GM18526 (cell line): ENCODE data around the gene RNASE11.

Experiments used
- POLR2A ChIP-seq: IDR thresholded peaks from 3 replicates; pipeline ENCODE4 v1.6.1; 2011; ENCODE audit not compliant: insufficient read length; ENCODE audit errors: extremely low read depth

RNASE11 gene

GRCh38 chr14:20587489-20588154, at the start of gene RNASE11:
Gene RNASE11, minus strand, starts transcription at chr14:20588001.
- TF ChIP-seq POLR2A, result no peak

GRCh38 chr14:20632831-20633691, 45.3 kb upstream of the RNASE11 start:
- no peak for TF ChIP-seq POLR2A

- TF ChIP-seq POLR2A, result no peak
These were observed 44.6 kb upstream of the RNASE11 start for GRCh38 chr14:20632448-20632830.

- TF ChIP-seq POLR2A, result no peak
These were observed 44.1 kb upstream of the RNASE11 start for GRCh38 chr14:20631880-20632389.

GRCh38 chr14:20631023-20631879, 43.5 kb upstream of the RNASE11 start:
- TF ChIP-seq POLR2A, result no peak

GRCh38 chr14:20630340-20631022, 42.7 kb upstream of the RNASE11 start:
- no peak for TF ChIP-seq POLR2A

GRCh38 chr14:20628063-20628854, 40.5 kb upstream of the RNASE11 start:
- no peak for TF ChIP-seq POLR2A

GRCh38 chr14:20627346-20628027, 39.7 kb upstream of the RNASE11 start:
- no peak for TF ChIP-seq POLR2A

- TF ChIP-seq POLR2A, result no peak
These were observed 38.5 kb upstream of the RNASE11 start for GRCh38 chr14:20626274-20626673.

GRCh38 chr14:20624495-20625070, 36.8 kb upstream of the RNASE11 start:
- TF ChIP-seq POLR2A, result no peak

- no peak for TF ChIP-seq POLR2A
These were observed 36.0 kb upstream of the RNASE11 start for GRCh38 chr14:20623798-20624197.

GRCh38 chr14:20622816-20623291, 35.1 kb upstream of the RNASE11 start:
- TF ChIP-seq POLR2A, result no peak

- TF ChIP-seq POLR2A, result no peak
These were observed 33.1 kb upstream of the RNASE11 start for GRCh38 chr14:20620798-20621478.

- TF ChIP-seq POLR2A, result no peak
These were observed 30.5 kb upstream of the RNASE11 start for GRCh38 chr14:20618271-20618749.
